K562 (cell line): ENCODE measurements around the gene BRINP2. TPM values are rescaled to one million over a fixed set of nuclear protein-coding genes. Genes with fewer than 3 reads are reported as not detected.

Source experiments
- ATAC-seq: fragments of 200-7000 bp; cut with Tn5 transposase; 3 replicates; pipeline ENCODE4 v1.9.1; 2020; ENCODE audit warnings: moderate library complexity
- BruUV-seq: library from RNA; stranded (reverse); fragments of 400-500 nt; replicated peaks from 2 replicates; lab custom pipeline; 2021; lab: Mats Ljungman, UMichigan
- CTCF ChIA-PET: fragments of 300-600 bp; formaldehyde crosslinking; extraction: SDS; loops from one replicate; lab custom pipeline; 2021; ENCODE audit warnings: low intra/inter-chr PET ratio; lab: Yijun Ruan, JAX
- POLR2A ChIA-PET: fragments of 300-600, 350-650 bp; sonication (Branson Sonifier 250); formaldehyde crosslinking; extraction: SDS; loops from one replicate; lab custom pipeline; 2021; ENCODE audit warnings: antibody characterized with exemption, inconsistent platforms; lab: Yijun Ruan, JAX
- DNase-seq, 4 experiments: peaks; one replicate each; pipeline versions ENCODE4 v3.0.0 to v3.0.0-alpha.2; 2011 to 2018; ENCODE audit warnings: low spot score in 3 of 4, mixed read lengths in 3 of 4; ENCODE audit errors: extremely low read depth in 1 of 4
- FAIRE-seq: peaks from 2 replicates; lab custom pipeline; 2011; peaks lifted over from hg19 to GRCh38; lab: Jason Lieb, UNC
- H2AFZ ChIP-seq: 2 replicates; pipeline ENCODE4 v1.6.0; 2011; ENCODE audit warnings: low read depth, low read length, control low read depth, inconsistent platforms
- H3K27ac ChIP-seq: fragments of 200-600 bp; 3 replicates; pipeline ENCODE4 v1.8.0; 2011; ENCODE audit warnings: low read depth, mild to moderate bottlenecking, control low read depth, inconsistent platforms, low read length, moderate library complexity, mixed read lengths; ENCODE audit errors: extremely low read depth
- H3K27me3 ChIP-seq, 2 experiments: fragments of 300-600 bp in 1 of 2; 2 replicates in 1 of 2; 3 replicates in 1 of 2; pipeline versions ENCODE4 v1.6.0 to v1.8.0; 2011; ENCODE audit warnings: inconsistent platforms in 2 of 2, low read length in 2 of 2, mild to moderate bottlenecking in 1 of 2, mixed read lengths in 1 of 2, moderate library complexity in 1 of 2; ENCODE audit not compliant: control insufficient read depth in 2 of 2, insufficient read depth in 2 of 2
- H3K36me3 ChIP-seq: fragments of 300-600 bp; 3 replicates; pipeline ENCODE4 v1.8.0; 2011; ENCODE audit warnings: mild to moderate bottlenecking, low read length, inconsistent platforms; ENCODE audit not compliant: control insufficient read depth, insufficient read depth
- H3K4me1 ChIP-seq, 2 experiments: fragments of 200-600 bp in 1 of 2; replicated peaks in 1 of 2; 2 replicates in 1 of 2; 3 replicates in 1 of 2; pipeline versions ENCODE4 v1.5.1 to v1.8.0; 2011; ENCODE audit warnings: inconsistent platforms in 2 of 2, low read length in 2 of 2, mild to moderate bottlenecking in 1 of 2, mixed read lengths in 1 of 2, moderate library complexity in 1 of 2; ENCODE audit not compliant: control insufficient read depth in 2 of 2, insufficient read depth in 2 of 2
- H3K4me2 ChIP-seq: 2 replicates; pipeline ENCODE4 v1.6.1; 2011; ENCODE audit warnings: low read length, control low read depth, inconsistent platforms, mixed read lengths; ENCODE audit not compliant: insufficient read depth
- H3K4me3 ChIP-seq: fragments of 200-600 bp; sonication (generic), shearing (Covaris generic); 2 replicates; pipeline ENCODE4 v1.5.1; 2016; ENCODE audit warnings: control low read depth, inconsistent platforms
- H3K79me2 ChIP-seq: fragments of 200-600 bp; 3 replicates; pipeline ENCODE4 v1.8.0; 2011; ENCODE audit warnings: low read length, inconsistent platforms; ENCODE audit not compliant: control insufficient read depth, insufficient read depth
- H3K9ac ChIP-seq, 2 experiments: 2 replicates each; pipeline versions ENCODE4 v1.6.0 to v1.6.1; 2011; ENCODE audit warnings: low read depth in 2 of 2, low read length in 2 of 2, control low read depth in 1 of 2, inconsistent platforms in 1 of 2, mild to moderate bottlenecking in 1 of 2, mixed read lengths in 1 of 2; ENCODE audit not compliant: insufficient read depth in 1 of 2
- H3K9me1 ChIP-seq: one replicate; pipeline ENCODE4 v1.6.0; 2011; ENCODE audit warnings: inconsistent platforms, mild to moderate bottlenecking, low read length, moderate library complexity; ENCODE audit not compliant: control insufficient read depth, insufficient read depth
- H3K9me3 ChIP-seq: replicated peaks from 2 replicates; pipeline ENCODE4 v1.5.1; 2011; ENCODE audit warnings: low read depth, low read length, inconsistent platforms; ENCODE audit not compliant: control insufficient read depth, insufficient read depth
- H4K20me1 ChIP-seq: replicated peaks from 2 replicates; pipeline ENCODE4 v1.6.1; 2011; ENCODE audit warnings: low read length, inconsistent platforms, mixed read lengths; ENCODE audit not compliant: control insufficient read depth, insufficient read depth
- FOXP1 ChIP-seq: sonication (generic); formaldehyde crosslinking; IDR thresholded peaks from 2 replicates; pipeline ENCODE4 v1.8.0; 2022; ENCODE audit warnings: mild to moderate bottlenecking, missing genetic modification reagents
- GTF3C2 ChIP-seq: IDR thresholded peaks from 3 replicates; pipeline ENCODE4 v1.6.1; 2011; ENCODE audit warnings: borderline replicate concordance, mild to moderate bottlenecking, moderate library complexity; ENCODE audit not compliant: insufficient read length; ENCODE audit errors: extremely low read depth
- HNRNPK ChIP-seq: fragments of 200-400 bp; formaldehyde crosslinking; IDR thresholded peaks from one replicate; pipeline ENCODE4 v1.6.1; 2018; ENCODE audit warnings: mild to moderate bottlenecking, low read depth, low read length; ENCODE audit not compliant: poor library complexity, severe bottlenecking
- MXI1 ChIP-seq: IDR thresholded peaks from 2 replicates; pipeline ENCODE4 v1.6.1; 2011; ENCODE audit warnings: low read depth, mild to moderate bottlenecking, improper control_type of control experiment, low read length
- STAG1 ChIP-seq: sonication (generic); formaldehyde crosslinking; IDR thresholded peaks from 2 replicates; pipeline ENCODE4 v1.5.0; 2020; ENCODE audit warnings: missing genetic modification reagents, borderline replicate concordance
- U2AF2 ChIP-seq: fragments of 200-400 bp; formaldehyde crosslinking; optimal IDR thresholded peaks from 2 replicates; pipeline ENCODE3; 2017; ENCODE audit warnings: low read depth, mild to moderate bottlenecking, low read length
- ZC3H11A ChIP-seq: IDR thresholded peaks from 2 replicates; pipeline ENCODE4 v1.6.1; 2012; ENCODE audit warnings: low read depth, low read length, improper control_type of control experiment
- ZFX ChIP-seq: sonication (generic); formaldehyde crosslinking; IDR thresholded peaks from 2 replicates; pipeline ENCODE4 v1.8.0; 2022; ENCODE audit warnings: mild to moderate bottlenecking, missing genetic modification reagents, moderate library complexity
- ZNF77 ChIP-seq: fragments of 250-450 bp; sonication (Bioruptor Pico); IDR thresholded peaks from 2 replicates; pipeline ENCODE4 v1.5.0; 2020
- WGBS: fragments of 100-300 bp; shearing (Covaris generic); methylation state at CpG from one replicate; pipeline ENCODE4 v1.1.6; 2016; ENCODE audit warnings: low coverage, mixed read lengths; ENCODE audit not compliant: insufficient coverage; ENCODE audit errors: missing lambda C conversion rate; 5-methylcytosine and 5-hydroxymethylcytosine counted together
- in situ Hi-C: fragments of 300-500 bp; cut with MboI; formaldehyde crosslinking; loops from 4 replicates; pipeline ENCODE4 v1.15.0; 2018; ENCODE audit warnings: inconsistent platforms, mixed read lengths
- intact Hi-C: fragments of 100-400 bp; cut with micrococcal nuclease; formaldehyde crosslinking; loops from 2 replicates; pipeline ENCODE4 v1.14.2; 2022
- polyA plus RNA-seq, 8 experiments: library from polyadenylated mRNA; depleted of rRNA in 4 of 8; stranded (reverse) in 5 of 8; unstranded in 3 of 8; fragments of >200 nt; fragmentation: Nextera tagmentation in 2 of 8; fragmentation: Illumina TruSeq in 1 of 8; extraction: Ambion mirVana in 2 of 8; extraction: Trizol in 1 of 8; gene quantifications; 2 replicates each; pipeline versions ENCODE4 v1.2.1 to v1.2.3, GENCODE V29; 2011 to 2014; ENCODE audit warnings: inconsistent platforms in 1 of 8, missing spikeins in 1 of 8
- total RNA-seq, 7 experiments: library from RNA; depleted of rRNA in 6 of 7; stranded (reverse); fragments of >200 nt in 6 of 7; fragmentation: Illumina TruSeq in 2 of 7; extraction: Trizol in 2 of 7; gene quantifications; 2 replicates each; pipeline versions ENCODE4 v1.2.1 to v1.2.3, GENCODE V29; 2011 to 2021; ENCODE audit warnings: low replicate concordance in 1 of 7
- TF ChIP-seq, protein P1 (sequence below): sonication (generic); formaldehyde crosslinking; IDR thresholded peaks from 2 replicates; pipeline ENCODE4 v1.8.0; 2023; ENCODE audit warnings: missing genetic modification reagents, mild to moderate bottlenecking, borderline replicate concordance

The BRINP2 gene
- total and polyA plus RNA-seq, 9 of the 15 experiments (the other 6 are each of a cell fraction or from before 2014, with no cell fraction given) = not detected

DNA sequence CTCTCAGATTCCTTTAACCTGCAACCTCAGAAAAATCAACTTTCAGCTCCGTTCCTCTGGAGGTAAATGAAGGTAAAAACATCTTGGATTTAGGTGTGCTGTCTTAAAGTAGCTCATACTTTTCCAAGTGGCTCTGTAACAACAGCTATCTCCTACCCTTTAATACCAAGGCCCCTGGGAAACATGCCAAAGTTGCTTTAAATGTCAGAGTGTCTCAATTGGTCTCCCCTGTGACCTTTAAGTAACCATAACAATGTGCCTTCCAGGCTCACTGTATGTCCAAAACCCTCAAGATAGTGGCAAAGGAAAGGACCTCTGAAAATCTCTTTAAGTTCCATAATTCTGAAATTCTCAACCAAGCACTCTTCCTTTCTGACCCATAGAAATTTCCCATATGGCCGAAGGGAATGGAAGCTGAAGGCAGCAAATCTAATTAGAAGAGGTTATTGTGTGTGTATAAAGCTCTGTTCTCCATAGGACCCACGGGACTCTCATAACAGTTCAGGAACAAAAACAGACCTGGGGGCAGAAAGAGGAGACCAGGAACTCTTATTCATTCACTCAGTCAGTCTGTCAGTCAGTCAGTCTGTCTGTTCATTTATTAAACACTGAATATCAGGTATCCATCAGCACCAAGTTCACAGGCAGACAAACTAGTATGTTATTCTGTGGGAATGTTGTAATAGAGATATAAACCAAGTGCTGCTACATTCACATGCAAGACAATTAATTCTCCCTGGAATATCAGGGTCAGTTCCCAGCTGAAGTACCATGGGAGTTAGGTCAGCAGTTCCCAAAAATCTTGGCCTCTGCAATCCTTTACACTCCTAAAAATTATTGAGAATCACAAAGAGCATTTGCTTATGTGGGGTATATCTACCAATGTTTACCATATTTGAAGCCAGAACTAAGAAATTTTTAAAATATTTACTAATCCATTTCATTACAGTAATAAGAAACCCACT, 25.4 kb upstream of the BRINP2 start:
- 0% methylated on average over 3 of the region's 3 CpGs for WGBS
- ChIA-PET POLR2A (no interaction called here), CTCF (no interaction called here)
- Histone ChIP-seq H3K36me3 (no peaks in the 10 kb centered on the region), H3K27ac (no peak overlapping the region), H4K20me1 (no peaks in the 10 kb centered on the region), H3K27me3 (no peaks in the 10 kb centered on the region; a peak in 1 of 5 replicates), H3K9ac (no peak overlapping the region), H2AFZ (no peak overlapping the region), H3K9me3 (no peaks in the 10 kb centered on the region), H3K4me3 (no peak overlapping the region), H3K4me2 (no peak overlapping the region), H3K9me1 (no peaks in the 10 kb centered on the region), H3K4me1 (no peaks in the 10 kb centered on the region), H3K79me2 (no peaks in the 10 kb centered on the region)
- no TSS peak for BruUV-seq
- DNase-seq = no peak
- ATAC-seq = no peak
- FAIRE-seq = no peak
- in situ Hi-C loops = no loop called here
- intact Hi-C loops = no loop called here
- no peak for TF ChIP-seq STAG1
- TF ChIP-seq, protein P1, sequence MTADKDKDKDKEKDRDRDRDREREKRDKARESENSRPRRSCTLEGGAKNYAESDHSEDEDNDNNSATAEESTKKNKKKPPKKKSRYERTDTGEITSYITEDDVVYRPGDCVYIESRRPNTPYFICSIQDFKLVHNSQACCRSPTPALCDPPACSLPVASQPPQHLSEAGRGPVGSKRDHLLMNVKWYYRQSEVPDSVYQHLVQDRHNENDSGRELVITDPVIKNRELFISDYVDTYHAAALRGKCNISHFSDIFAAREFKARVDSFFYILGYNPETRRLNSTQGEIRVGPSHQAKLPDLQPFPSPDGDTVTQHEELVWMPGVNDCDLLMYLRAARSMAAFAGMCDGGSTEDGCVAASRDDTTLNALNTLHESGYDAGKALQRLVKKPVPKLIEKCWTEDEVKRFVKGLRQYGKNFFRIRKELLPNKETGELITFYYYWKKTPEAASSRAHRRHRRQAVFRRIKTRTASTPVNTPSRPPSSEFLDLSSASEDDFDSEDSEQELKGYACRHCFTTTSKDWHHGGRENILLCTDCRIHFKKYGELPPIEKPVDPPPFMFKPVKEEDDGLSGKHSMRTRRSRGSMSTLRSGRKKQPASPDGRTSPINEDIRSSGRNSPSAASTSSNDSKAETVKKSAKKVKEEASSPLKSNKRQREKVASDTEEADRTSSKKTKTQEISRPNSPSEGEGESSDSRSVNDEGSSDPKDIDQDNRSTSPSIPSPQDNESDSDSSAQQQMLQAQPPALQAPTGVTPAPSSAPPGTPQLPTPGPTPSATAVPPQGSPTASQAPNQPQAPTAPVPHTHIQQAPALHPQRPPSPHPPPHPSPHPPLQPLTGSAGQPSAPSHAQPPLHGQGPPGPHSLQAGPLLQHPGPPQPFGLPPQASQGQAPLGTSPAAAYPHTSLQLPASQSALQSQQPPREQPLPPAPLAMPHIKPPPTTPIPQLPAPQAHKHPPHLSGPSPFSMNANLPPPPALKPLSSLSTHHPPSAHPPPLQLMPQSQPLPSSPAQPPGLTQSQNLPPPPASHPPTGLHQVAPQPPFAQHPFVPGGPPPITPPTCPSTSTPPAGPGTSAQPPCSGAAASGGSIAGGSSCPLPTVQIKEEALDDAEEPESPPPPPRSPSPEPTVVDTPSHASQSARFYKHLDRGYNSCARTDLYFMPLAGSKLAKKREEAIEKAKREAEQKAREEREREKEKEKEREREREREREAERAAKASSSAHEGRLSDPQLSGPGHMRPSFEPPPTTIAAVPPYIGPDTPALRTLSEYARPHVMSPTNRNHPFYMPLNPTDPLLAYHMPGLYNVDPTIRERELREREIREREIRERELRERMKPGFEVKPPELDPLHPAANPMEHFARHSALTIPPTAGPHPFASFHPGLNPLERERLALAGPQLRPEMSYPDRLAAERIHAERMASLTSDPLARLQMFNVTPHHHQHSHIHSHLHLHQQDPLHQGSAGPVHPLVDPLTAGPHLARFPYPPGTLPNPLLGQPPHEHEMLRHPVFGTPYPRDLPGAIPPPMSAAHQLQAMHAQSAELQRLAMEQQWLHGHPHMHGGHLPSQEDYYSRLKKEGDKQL (CRISPR knock-in tag) = no peak
- no peak for TF ChIP-seq ZFX
- no peak for TF ChIP-seq ZNF77 (CRISPR knock-in tag)
- no peak for TF ChIP-seq GTF3C2
- TF ChIP-seq HNRNPK = no peak
- TF ChIP-seq U2AF2 = no peak
- no peak for TF ChIP-seq ZC3H11A
- no peak for TF ChIP-seq FOXP1 (CRISPR knock-in tag)
- TF ChIP-seq MXI1 = no peak
